GM10248 (cell line): ENCODE data around the gene TAS2R50.
"Not testable (repeated sequence)": the region's sequence is repeated elsewhere in the genome, so short reads cannot be mapped to it uniquely, and the experiment has no call there.

Source experiments
- CTCF ChIA-PET: fragments of 300-600 bp; sonication (Branson Sonifier 250); formaldehyde crosslinking; extraction: SDS; loops from one replicate; lab custom pipeline; 2021; ENCODE audit warnings: antibody characterized with exemption; lab: Yijun Ruan, JAX
- POLR2A ChIA-PET: fragments of 350-650 bp; sonication (Branson Sonifier 250); formaldehyde crosslinking; extraction: SDS; loops from one replicate; lab custom pipeline; 2020; ENCODE audit warnings: antibody characterized with exemption; lab: Yijun Ruan, JAX
- DNase-seq: peaks from one replicate; pipeline ENCODE4 v3.0.0; 2012; ENCODE audit errors: extremely low spot score
- TF ChIP-seq, protein P1 (sequence below): IDR thresholded peaks from 2 replicates; pipeline ENCODE4 v1.5.1; 2012; ENCODE audit warnings: mild to moderate bottlenecking, low read depth; ENCODE audit errors: extremely low read depth, missing control alignments, control extremely low read depth

Gene TAS2R50, protein sequence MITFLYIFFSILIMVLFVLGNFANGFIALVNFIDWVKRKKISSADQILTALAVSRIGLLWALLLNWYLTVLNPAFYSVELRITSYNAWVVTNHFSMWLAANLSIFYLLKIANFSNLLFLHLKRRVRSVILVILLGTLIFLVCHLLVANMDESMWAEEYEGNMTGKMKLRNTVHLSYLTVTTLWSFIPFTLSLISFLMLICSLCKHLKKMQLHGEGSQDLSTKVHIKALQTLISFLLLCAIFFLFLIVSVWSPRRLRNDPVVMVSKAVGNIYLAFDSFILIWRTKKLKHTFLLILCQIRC

DNA sequence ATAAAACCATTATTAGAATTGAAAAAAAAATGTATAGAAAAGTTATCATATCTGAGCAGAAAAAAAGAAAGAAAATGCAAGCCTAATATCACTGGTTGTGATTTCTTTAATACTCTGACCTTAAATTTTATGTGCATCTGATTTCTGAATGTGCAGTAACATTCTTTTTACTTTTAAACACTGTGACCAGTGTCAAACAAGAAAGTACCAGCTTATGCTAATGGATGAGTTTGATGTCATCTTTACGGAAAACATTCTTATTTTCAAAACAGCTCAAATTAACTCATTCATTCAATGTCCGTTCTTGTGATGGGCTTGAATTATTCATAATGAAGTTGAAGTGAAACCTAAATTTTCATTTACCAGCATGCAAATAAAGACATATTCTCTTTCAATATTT lies at the start of gene TAS2R50:
TAS2R50 (minus strand) TSS at position 101 of the 400 bp plus-strand sequence; CDS start at position 49, 52 bp downstream.
- no peak for DNase-seq
- ChIA-PET CTCF (no interaction called here), POLR2A (no interaction called here)
- TF ChIP-seq, protein P1, sequence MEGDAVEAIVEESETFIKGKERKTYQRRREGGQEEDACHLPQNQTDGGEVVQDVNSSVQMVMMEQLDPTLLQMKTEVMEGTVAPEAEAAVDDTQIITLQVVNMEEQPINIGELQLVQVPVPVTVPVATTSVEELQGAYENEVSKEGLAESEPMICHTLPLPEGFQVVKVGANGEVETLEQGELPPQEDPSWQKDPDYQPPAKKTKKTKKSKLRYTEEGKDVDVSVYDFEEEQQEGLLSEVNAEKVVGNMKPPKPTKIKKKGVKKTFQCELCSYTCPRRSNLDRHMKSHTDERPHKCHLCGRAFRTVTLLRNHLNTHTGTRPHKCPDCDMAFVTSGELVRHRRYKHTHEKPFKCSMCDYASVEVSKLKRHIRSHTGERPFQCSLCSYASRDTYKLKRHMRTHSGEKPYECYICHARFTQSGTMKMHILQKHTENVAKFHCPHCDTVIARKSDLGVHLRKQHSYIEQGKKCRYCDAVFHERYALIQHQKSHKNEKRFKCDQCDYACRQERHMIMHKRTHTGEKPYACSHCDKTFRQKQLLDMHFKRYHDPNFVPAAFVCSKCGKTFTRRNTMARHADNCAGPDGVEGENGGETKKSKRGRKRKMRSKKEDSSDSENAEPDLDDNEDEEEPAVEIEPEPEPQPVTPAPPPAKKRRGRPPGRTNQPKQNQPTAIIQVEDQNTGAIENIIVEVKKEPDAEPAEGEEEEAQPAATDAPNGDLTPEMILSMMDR = no peak

DNA sequence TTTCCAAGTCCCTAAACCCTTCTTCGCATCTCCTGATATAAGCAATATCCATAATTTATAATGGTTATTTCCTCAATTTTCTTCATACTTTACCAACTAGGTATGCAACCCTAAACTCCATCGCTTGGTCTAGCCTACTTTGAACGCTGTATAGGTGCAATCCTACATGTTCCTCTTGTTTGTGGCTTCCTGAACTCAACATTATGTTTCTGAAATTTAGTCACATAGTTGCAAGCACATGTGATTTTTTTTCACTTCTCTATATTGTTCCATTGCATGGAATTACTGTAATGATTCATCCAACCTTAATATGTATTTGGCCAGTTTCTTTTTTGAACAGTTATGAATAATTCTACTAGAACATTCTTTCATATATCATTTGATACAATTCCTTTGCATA lies 47.2 kb upstream of the TAS2R50 start:
- CTCF ChIA-PET, POLR2A ChIA-PET, DNase-seq: not testable (repeated sequence)

DNA sequence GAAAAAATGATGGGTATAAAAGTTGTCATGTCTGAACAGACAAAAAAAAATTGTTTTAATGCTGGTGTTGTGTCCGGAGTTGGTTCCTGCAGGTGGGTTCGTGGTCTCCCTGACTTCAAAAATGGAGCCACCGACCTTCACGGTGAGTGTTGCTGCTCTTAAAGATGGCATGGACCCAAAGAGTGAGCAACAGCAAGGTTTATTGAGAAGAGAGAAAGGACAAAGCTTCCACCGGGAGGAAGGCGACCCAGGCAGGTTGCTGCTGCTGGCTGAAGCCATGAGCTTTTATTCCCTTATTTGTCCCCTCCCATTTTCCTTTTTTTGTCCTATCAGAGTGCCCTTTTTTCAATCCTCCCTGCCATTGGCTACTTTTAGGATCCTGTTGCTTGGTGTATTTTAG lies 44.6 kb upstream of the TAS2R50 start, which contains the start of gene TAS2R31:
TAS2R31 (minus strand) TSS at position 101 of the 400 bp plus-strand sequence; CDS start at position 29, 72 bp downstream.
- TF ChIP-seq, protein P1 = no peak
- ChIA-PET CTCF (interaction anchor here (1.0 kb wide), 1 partner anchor 11 kb away, joined by 3 read pairs; no protein-coding TSS in a partner anchor), POLR2A (no interaction called here)
- DNase-seq = no peak

DNA sequence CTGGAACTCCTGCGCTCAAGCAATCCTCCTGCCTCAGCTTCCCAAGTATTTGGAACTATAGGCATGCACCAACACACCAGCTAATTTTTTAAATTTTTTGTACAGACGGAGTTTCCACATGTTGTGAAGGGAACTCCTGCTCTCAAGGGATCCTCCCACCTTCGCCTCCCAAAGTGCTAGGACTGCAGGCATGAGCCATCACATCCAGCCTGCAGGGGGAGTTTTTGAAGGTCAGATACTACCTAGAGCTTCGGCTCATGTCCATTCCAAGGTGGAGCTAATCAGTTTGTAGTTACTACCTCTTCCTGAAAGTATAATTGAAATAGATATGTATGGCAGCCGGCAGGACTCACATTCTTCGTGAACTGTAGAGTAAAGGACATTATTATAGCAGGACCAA lies 39.4 kb upstream of the TAS2R50 start:
- no peak for DNase-seq
- ChIA-PET POLR2A (no interaction called here), CTCF (no interaction called here)
- TF ChIP-seq, protein P1 = no peak

DNA sequence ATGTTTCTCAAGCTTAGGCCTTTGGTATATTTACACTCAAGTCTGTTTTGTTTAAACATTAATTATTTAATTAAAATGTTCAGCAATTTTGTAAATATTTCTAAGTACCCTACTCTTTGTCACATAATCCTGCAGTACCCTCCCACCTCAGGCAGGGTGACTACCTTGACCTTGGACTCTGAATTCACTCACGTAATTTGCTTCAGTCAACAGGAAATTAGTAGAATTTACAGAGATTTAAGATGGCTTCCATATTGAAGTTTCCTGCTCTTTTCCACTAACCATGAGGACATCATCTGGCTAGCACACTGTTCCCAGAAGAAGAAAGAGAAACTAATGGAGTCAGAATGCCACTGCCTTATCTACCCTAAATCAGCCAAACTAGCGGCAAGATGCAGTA lies 36.7 kb upstream of the TAS2R50 start:
- ChIA-PET CTCF (no interaction called here), POLR2A (no interaction called here)
- TF ChIP-seq, protein P1 = no peak
- no peak for DNase-seq

DNA sequence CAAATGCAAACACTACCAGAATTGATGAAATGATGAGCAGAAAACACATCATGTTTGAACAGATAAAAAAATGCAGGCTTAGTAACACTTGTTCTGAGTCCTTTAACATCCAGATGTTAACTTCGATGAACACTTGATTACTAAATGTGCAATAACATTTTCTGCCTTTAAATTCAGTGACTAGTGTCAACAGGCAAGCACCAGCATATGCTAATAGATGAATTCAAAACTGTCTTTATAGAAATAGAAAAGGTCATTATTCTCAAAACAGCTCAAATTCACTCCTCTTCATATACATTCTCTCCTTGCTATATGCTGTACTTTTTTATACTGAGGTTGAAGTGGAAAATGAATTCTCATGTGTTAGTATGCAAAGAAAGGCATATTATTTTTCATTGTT lies 35.8 kb upstream of the TAS2R50 start, which contains the start of gene TAS2R19:
TAS2R19 (minus strand) TSS at position 101 of the 400 bp plus-strand sequence; CDS start at position 52, 49 bp downstream.
- POLR2A ChIA-PET = no interaction called here
- DNase-seq = no peak
- CTCF ChIA-PET = no interaction called here
- TF ChIP-seq, protein P1 = no peak

DNA sequence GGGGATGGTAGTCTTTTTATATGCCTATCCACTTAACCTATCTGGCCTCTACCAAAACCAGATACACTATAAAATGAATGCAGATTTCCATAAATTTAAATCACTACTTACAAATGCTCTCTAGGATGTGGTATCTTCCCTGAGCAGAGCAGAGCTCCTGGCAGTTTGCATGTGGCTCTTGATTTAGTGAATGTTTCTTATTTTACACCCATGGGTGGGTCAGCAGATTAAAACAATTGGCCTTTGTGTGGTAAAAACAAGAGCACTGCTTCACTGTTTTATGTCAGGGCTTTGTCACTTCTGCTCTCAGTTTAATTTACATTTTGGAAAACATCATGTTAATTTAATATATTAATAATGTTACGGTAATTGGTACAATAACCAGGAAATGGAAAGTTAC lies 30.2 kb upstream of the TAS2R50 start:
- TF ChIP-seq, protein P1 = no peak
- CTCF ChIA-PET = no interaction called here
- POLR2A ChIA-PET = no interaction called here
- DNase-seq = no peak
